ENCODE results near the gene CASZ1. TPM values are rescaled to one million over a fixed set of nuclear protein-coding genes. Genes with fewer than 3 reads are reported as not detected.

The CASZ1 gene
- total and polyA plus RNA-seq, 9 of the 15 experiments (the other 6 are each of a cell fraction or from before 2014, with no cell fraction given), result 0.01 to 4.0 (median 0.76) TPM; not detected in 1

DNA sequence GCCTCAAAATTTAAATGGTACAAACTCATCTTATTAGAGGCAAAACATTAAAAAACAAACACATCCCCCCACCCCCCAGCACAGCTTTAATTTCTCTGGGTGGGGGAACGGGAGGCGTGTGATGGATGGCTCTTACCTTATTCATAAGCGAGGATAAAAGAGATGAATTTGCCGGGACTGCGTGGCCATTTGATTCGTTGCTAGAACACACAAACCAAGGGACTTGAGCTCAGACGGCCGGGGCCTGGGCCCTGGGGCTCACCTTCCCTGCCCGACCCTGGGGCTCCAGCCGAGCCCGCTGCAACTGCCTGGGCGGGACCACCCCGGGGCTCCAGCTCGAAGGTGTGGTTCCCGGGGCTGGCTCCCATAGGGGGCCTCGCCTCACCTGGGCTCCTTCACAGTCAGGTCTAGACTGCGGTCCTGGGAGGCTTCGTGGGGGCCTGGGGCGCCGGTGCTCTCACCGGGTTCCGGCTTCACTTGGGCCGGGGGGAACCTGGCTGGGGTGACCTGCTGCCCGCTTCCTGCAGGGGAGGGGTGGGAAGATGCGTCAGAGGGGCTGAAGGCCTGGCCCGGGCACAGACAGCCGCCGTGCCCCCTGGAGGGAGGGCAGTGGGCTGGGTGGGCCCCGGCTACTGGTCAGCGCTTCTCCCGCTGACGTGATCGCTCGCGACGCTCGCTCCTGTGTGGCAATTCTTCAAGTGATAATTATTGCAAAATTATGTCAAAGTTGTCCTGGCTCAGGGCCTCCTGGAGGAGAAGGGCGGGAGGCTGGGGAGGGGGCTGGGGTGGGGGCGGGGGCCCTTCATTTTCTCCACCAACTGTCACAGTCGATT, 145.7 kb downstream of the CASZ1 start:
- POLR2A ChIA-PET, result no interaction called here
- H3K9me1 ChIP-seq (ENCODE audit: control insufficient read depth, insufficient read depth, low read length), result no peaks in the 10 kb centered on the region
- ATAC-seq (no peak), FAIRE-seq (no peak), DNase-seq (ENCODE audit: extremely low read depth in 1 of 4, low spot score in 3 of 4) (no peak)
- in situ Hi-C loops (cut with MboI) (no loop called here), intact Hi-C loops (cut with micrococcal nuclease) (no loop called here)
- CTCF ChIA-PET (ENCODE audit: low intra/inter-chr PET ratio), result no interaction called here
- BruUV-seq (replicated peaks), result no TSS peak
- H4K20me1 ChIP-seq (replicated peaks; ENCODE audit: control insufficient read depth, insufficient read depth, low read length), result peaks cover 26% of the 10 kb centered on the region
- H3K9me3 ChIP-seq (replicated peaks; ENCODE audit: control insufficient read depth, insufficient read depth, low read depth, low read length), result no peaks in the 10 kb centered on the region
- H3K27me3 ChIP-seq (ENCODE audit: control insufficient read depth in 2 of 2, insufficient read depth in 2 of 2, low read length in 2 of 2), result peaks cover 36 to 79% of the 10 kb centered on the region in 2 experiments; a peak in 4 of 5 replicates
- H3K4me1 ChIP-seq (replicated peaks in 1 of 2; ENCODE audit: control insufficient read depth in 2 of 2, insufficient read depth in 2 of 2, low read length in 2 of 2), result peaks cover 0 to 62% of the 10 kb centered on the region in 2 experiments; a peak in 3 of 5 replicates
- no peak overlapping the region for H2AFZ ChIP-seq (ENCODE audit: low read depth, low read length)
- H3K79me2 ChIP-seq (ENCODE audit: control insufficient read depth, insufficient read depth, low read length), result no peaks in the 10 kb centered on the region
- no peak overlapping the region for H3K27ac ChIP-seq (ENCODE audit: extremely low read depth, low read depth, low read length)
- no peak overlapping the region for H3K4me3 ChIP-seq
- no peaks in the 10 kb centered on the region for H3K36me3 ChIP-seq (ENCODE audit: control insufficient read depth, insufficient read depth, low read length)
- WGBS (ENCODE audit: insufficient coverage, low coverage, missing lambda C conversion rate), result 23% methylated on average over 37 of the region's 40 CpGs
- H3K4me2 ChIP-seq (ENCODE audit: insufficient read depth, low read length), result no peak overlapping the region
- H3K9ac ChIP-seq (ENCODE audit: insufficient read depth in 1 of 2, low read depth in 2 of 2, low read length in 2 of 2), result no peak overlapping the region
- TF ChIP-seq FUS (optimal IDR thresholded peaks at IDR 0.05; ENCODE audit: low read depth, low read length) (no peak), ZNF3 (CRISPR knock-in tag; IDR thresholded peaks at IDR 0.05) (no peak), ZNF224 (CRISPR knock-in tag; IDR thresholded peaks at IDR 0.05) (no peak), USF1 (CRISPR knock-in tag; IDR thresholded peaks at IDR 0.05) (no peak), CHD7 (IDR thresholded peaks at IDR 0.05; ENCODE audit: low read depth, low read length) (no peak), GATAD2A (IDR thresholded peaks at IDR 0.05) (no peak), ZNF398 (CRISPR knock-in tag; IDR thresholded peaks at IDR 0.05) (no peak)
